Transverse colon (tissue), 3 donors: Measurements from ENCODE around the gene PHYHD1.

Experiments used
- CTCF ChIP-seq, 5 experiments: fragments of 200-600 bp in 3 of 5; fragments of 450-650 bp in 2 of 5; sonication (generic) in 3 of 5; IDR thresholded peaks; 1 replicate in 2 of 5; 2 replicates in 3 of 5; pipeline ENCODE4 v1.5.1; 2016 to 2017; ENCODE audit warnings: antibody characterized with exemption in 5 of 5, inconsistent platforms in 3 of 5, mild to moderate bottlenecking in 2 of 5, moderate library complexity in 1 of 5
- POLR2A ChIP-seq: fragments of 450-650 bp; IDR thresholded peaks from one replicate; pipeline ENCODE4 v1.6.1; 2016; ENCODE audit warnings: antibody characterized with exemption, mild to moderate bottlenecking, moderate library complexity

GRCh38 chr9:128940271-128940921, 19.6 kb downstream of the PHYHD1 start:
- TF ChIP-seq POLR2A: no peak
- TF ChIP-seq CTCF (IDR thresholded peaks at IDR 0.05): no peak
